SU-DHL-6 (cell line): Measurements from ENCODE around the gene CDR2L.

ENCODE experiments used
- EZH2phosphoT487 ChIP-seq: fragments of 200-600 bp; sonication (generic), shearing (Covaris generic); conservative IDR thresholded peaks from 2 replicates; pipeline ENCODE4 v1.6.1; 2018; ENCODE audit warnings: mild to moderate bottlenecking, antibody characterized with exemption, low read length, moderate library complexity, mixed read lengths
- TF ChIP-seq, protein P1 (sequence below): fragments of 200-600 bp; sonication (generic); IDR thresholded peaks from one replicate; pipeline ENCODE4 v1.5.1; 2017; ENCODE audit warnings: antibody characterized with exemption, mild to moderate bottlenecking, low read length, moderate library complexity; ENCODE audit not compliant: insufficient read depth, poor library complexity, severe bottlenecking

DNA sequence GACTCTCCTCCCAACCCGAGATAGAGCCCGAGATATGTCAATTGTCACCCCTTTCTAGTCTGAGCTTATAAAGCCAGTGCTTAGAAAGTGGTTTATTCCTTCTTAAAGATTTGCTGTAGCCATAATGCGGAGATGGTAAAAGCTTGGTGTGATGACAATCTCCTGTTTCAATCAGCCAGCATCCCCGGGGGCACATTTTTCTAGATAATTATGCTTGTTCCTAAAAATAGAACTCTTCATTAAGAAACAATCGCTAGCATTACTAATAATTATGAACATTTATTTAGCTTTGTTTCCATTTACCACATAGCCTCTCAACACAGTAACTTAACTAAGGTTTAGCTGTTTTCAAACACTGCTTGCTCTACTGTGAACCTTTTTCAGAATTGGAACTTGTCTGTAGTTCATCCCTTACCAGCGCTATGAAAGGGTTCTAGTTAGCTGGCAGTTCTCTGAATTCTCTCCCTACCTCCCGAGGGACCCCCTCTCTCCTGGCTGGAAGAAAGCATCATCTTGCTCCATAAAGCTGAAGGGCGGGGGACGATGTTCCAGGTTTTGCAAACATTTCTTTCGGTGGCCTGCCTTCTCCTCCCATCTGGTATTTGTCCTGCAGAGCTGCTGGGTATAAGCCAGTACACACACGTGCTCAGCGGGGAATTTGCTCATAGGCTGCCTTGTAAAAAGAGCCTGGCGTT is 24.1 kb downstream of the CDR2L start:
- TF ChIP-seq, protein P1, sequence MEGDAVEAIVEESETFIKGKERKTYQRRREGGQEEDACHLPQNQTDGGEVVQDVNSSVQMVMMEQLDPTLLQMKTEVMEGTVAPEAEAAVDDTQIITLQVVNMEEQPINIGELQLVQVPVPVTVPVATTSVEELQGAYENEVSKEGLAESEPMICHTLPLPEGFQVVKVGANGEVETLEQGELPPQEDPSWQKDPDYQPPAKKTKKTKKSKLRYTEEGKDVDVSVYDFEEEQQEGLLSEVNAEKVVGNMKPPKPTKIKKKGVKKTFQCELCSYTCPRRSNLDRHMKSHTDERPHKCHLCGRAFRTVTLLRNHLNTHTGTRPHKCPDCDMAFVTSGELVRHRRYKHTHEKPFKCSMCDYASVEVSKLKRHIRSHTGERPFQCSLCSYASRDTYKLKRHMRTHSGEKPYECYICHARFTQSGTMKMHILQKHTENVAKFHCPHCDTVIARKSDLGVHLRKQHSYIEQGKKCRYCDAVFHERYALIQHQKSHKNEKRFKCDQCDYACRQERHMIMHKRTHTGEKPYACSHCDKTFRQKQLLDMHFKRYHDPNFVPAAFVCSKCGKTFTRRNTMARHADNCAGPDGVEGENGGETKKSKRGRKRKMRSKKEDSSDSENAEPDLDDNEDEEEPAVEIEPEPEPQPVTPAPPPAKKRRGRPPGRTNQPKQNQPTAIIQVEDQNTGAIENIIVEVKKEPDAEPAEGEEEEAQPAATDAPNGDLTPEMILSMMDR, result no peak
- no peak for TF ChIP-seq EZH2phosphoT487
